ENCODE results near the gene MPND. TPM values are rescaled to one million over a fixed set of nuclear protein-coding genes. Genes with fewer than 3 reads are reported as not detected.
A peak's percentile ranks its signal among the peaks of the same experiment; 100 is the strongest.
"Not testable (repeated sequence)": the region's sequence is repeated elsewhere in the genome, so short reads cannot be mapped to it uniquely, and the experiment has no call there.

The MPND gene
- total and polyA plus RNA-seq, 11 donors: 8.2 to 23.7 (median 19.0) TPM

DNA sequence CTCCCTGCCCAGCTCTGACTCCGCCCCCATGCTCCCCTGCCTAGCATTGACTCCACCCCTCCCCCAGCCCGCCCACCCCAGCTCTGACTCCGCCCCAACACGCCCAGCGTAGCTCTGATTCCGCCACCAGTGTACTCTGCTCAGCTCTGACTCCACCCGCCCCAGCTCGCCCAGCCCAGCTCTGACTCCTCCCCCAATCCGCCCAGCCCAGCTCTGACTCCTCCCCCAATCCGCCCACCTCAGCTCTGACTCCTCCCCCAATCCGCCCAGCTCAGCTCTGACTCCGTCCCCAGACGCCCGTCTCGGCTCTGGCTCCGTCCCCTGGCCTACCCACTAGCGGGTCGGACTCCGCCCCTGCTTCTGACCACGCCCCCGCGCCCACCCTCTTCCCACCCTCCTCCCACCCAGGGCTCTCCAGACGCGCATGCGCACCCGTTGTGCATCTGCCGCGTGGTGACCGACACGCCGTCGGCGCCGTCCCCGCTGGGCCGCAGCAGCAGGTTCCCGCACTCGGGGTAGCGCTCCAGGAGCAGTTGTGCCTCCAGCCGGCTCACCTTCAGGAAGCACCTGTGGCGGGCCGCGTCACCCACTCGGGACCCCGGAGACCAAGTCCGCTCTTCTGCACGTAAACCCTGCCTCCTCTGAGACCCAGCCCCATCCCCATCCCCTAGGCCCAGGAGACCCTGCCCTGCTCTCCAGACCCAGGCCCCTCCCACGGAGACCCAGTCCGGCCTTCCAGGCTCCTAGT, 14.9 kb upstream of the MPND start:
- Histone ChIP-seq H3K4me3 (peak overlapping the region in 11 of 12 donors; percentile 13 to 62 (median 53)), H3K4me1 (peaks cover 0 to 24% (median 16%) of the 10 kb centered on the region in 12 donors), H3K9me3 (no peaks in the 10 kb centered on the region), H3K27me3 (peaks cover 0 to 5% (median 0%) of the 10 kb centered on the region in 9 donors), H3K27ac (peak overlapping the region in 1 of 12 donors; percentile 31), H3K36me3 (no peaks in the 10 kb centered on the region)
- ATAC-seq: peak; percentile 94 to 96 (median 96)
- WGBS, 4 donors: 1 to 3% (median 2%) methylated on average over 39 to 49 of the region's 49 CpGs
- intact Hi-C loops (cut with DNase I): loop anchor here in 2 of 10 donors (5.0 to 10.0 kb wide), 2 partner anchors 64 to 74 kb away; partner anchors contain the start of genes CHAF1A (in 1 of the 2) and SH3GL1 (in 1 of the 2)
- TF ChIP-seq, protein P1, sequence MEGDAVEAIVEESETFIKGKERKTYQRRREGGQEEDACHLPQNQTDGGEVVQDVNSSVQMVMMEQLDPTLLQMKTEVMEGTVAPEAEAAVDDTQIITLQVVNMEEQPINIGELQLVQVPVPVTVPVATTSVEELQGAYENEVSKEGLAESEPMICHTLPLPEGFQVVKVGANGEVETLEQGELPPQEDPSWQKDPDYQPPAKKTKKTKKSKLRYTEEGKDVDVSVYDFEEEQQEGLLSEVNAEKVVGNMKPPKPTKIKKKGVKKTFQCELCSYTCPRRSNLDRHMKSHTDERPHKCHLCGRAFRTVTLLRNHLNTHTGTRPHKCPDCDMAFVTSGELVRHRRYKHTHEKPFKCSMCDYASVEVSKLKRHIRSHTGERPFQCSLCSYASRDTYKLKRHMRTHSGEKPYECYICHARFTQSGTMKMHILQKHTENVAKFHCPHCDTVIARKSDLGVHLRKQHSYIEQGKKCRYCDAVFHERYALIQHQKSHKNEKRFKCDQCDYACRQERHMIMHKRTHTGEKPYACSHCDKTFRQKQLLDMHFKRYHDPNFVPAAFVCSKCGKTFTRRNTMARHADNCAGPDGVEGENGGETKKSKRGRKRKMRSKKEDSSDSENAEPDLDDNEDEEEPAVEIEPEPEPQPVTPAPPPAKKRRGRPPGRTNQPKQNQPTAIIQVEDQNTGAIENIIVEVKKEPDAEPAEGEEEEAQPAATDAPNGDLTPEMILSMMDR (IDR thresholded peaks at IDR 0.05): no peak
- peak in 1 of 2 donors; percentile 36 for TF ChIP-seq POLR2A (IDR thresholded peaks at IDR 0.05)
- peak; percentile 89 to 98 (median 95) for DNase-seq

- ATAC-seq, H3K36me3 ChIP-seq, H3K9me3 ChIP-seq, H3K27me3 ChIP-seq, DNase-seq: not testable (repeated sequence)
- peak overlapping the region in 1 of 12 donors; percentile 31 for H3K27ac ChIP-seq
- 41 to 54% (median 47%) methylated on average over 35 of the region's 35 CpGs for WGBS, 4 donors
- peak overlapping the region in 11 of 12 donors; percentile 13 to 61 (median 48) for H3K4me3 ChIP-seq
- intact Hi-C loops (cut with DNase I): loop anchor here in 2 of 10 donors (5.0 to 10.0 kb wide), 2 partner anchors 64 to 73 kb away; partner anchors contain the start of genes CHAF1A (in 1 of the 2) and SH3GL1 (in 1 of the 2)
- peaks cover 0 to 24% (median 16%) of the 10 kb centered on the region in 12 donors for H3K4me1 ChIP-seq
Observed at GRCh38 chr19:4328991-4329681, 14.2 kb upstream of the MPND start.

GRCh38 chr19:4329858-4330257, 13.5 kb upstream of the MPND start:
- intact Hi-C loops (cut with DNase I): loop anchor here in 2 of 10 donors (5.0 to 10.0 kb wide), 2 partner anchors 65 to 72 kb away; partner anchors contain the start of genes CHAF1A (in 1 of the 2) and SH3GL1 (in 1 of the 2)
- no peaks in the 10 kb centered on the region for H3K9me3 ChIP-seq
- ATAC-seq: no peak

DNA sequence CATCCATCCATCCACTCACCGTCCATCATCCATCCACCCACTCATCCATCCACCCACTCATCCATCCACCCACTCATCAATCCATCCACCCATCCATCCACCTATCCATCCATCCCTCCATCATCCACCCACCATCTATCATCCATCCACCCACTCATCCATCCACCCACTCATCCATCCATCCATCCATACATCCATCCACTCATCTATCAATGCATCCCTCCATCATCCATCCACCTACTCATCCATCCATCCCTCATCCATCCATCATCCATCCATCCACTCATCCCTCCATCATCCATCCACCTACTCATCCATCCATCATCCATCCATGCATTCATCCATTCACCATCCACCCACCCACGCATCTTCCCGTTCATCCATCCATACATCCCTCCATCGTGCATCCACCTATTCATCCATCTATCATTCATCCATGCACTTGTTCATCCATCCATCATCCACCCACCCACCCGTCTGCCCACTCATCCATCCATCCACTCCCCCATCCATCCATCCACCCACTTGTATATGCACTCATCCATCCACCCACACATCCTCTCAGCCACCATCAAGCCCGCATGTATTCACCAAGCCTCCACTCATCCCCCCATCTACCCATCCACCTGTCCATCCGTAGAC, 8.3 kb upstream of the MPND start:
- no peaks in the 10 kb centered on the region for H3K27me3 ChIP-seq
- H3K4me3 ChIP-seq: no peak overlapping the region
- no peak for TF ChIP-seq POLR2A (IDR thresholded peaks at IDR 0.05)
- TF ChIP-seq, protein P1 (IDR thresholded peaks at IDR 0.05): no peak
- DNase-seq: no peak
- WGBS, 4 donors: 94 to 97% (median 96%) methylated on average over 7 of the region's 7 CpGs
- no peak for ATAC-seq
- intact Hi-C loops (cut with DNase I): no loop called here
- H3K4me1 ChIP-seq: peaks cover 0 to 14% (median 6%) of the 10 kb centered on the region in 12 donors
- no peaks in the 10 kb centered on the region for H3K36me3 ChIP-seq
- H3K9me3 ChIP-seq: no peaks in the 10 kb centered on the region
- H3K27ac ChIP-seq: no peak overlapping the region

More at GRCh38 chr19:4329858-4330257, 13.5 kb upstream of the MPND start:
- no peak overlapping the region for H3K4me3 ChIP-seq
- TF ChIP-seq POLR2A (IDR thresholded peaks at IDR 0.05): no peak
- TF ChIP-seq, protein P1 (IDR thresholded peaks at IDR 0.05): no peak
- 95 to 98% (median 96%) methylated on average over 19 of the region's 19 CpGs for WGBS, 4 donors
- peaks cover 0 to 24% (median 16%) of the 10 kb centered on the region in 12 donors for H3K4me1 ChIP-seq
- peaks cover 0 to 5% (median 0%) of the 10 kb centered on the region in 9 donors for H3K27me3 ChIP-seq
- DNase-seq: no peak
- no peak overlapping the region for H3K27ac ChIP-seq
- no peaks in the 10 kb centered on the region for H3K36me3 ChIP-seq

Measured in heart left ventricle (tissue), 16 donors.